Measurements from ENCODE around the gene DGKH. TPM values are rescaled to one million over a fixed set of nuclear protein-coding genes. Genes with fewer than 3 reads are reported as not detected.

Gene DGKH
- polyA plus RNA-seq, 1 donor from 2014 or later, result 3.5 TPM

- Histone ChIP-seq H4K20me1 (ENCODE audit: insufficient read depth) (no peaks in the 10 kb centered on the region), H2AFZ (ENCODE audit: low read depth, low read length) (no peak overlapping the region), H3K27me3 (ENCODE audit: insufficient read depth, low read depth, low read length) (no peaks in the 10 kb centered on the region), H3K9me2 (ENCODE audit: insufficient read depth, low read length) (no peaks in the 10 kb centered on the region), H3K4me2 (ENCODE audit: low read length) (no peak overlapping the region), H3K79me2 (replicated peaks; ENCODE audit: insufficient read depth, low read length) (no peaks in the 10 kb centered on the region), H3K9ac (ENCODE audit: low read length) (no peak overlapping the region), H3F3A (ENCODE audit: insufficient read depth, low read length, poor library complexity, severe bottlenecking) (no peaks in the 10 kb centered on the region), H3K27ac (ENCODE audit: low read length) (no peak overlapping the region), H3K36me3 (ENCODE audit: insufficient read depth, low read length) (no peaks in the 10 kb centered on the region), H3K4me3 (ENCODE audit: low read length) (no peak overlapping the region), H3K9me3 (ENCODE audit: low read length) (no peaks in the 10 kb centered on the region)
- TF ChIP-seq POLR2AphosphoS5 (IDR thresholded peaks at IDR 0.05), result no peak
- TF ChIP-seq EZH2 (IDR thresholded peaks at IDR 0.05; ENCODE audit: borderline replicate concordance, insufficient read depth, low read length, poor library complexity, severe bottlenecking), result no peak
- no peak for TF ChIP-seq EP300 (conservative IDR thresholded peaks at IDR 0.05; ENCODE audit: poor library complexity, severe bottlenecking)
- no peak for TF ChIP-seq RAD21 (conservative IDR thresholded peaks at IDR 0.05)
Observed at GRCh38 chr13:42063105-42063504, 14.7 kb downstream of the DGKH start.

- Histone ChIP-seq H3K27me3 (ENCODE audit: insufficient read depth, low read depth, low read length) (no peaks in the 10 kb centered on the region), H3K9ac (ENCODE audit: low read length) (no peak overlapping the region), H3K4me2 (ENCODE audit: low read length) (no peak overlapping the region), H3K9me2 (ENCODE audit: insufficient read depth, low read length) (no peaks in the 10 kb centered on the region), H3K27ac (ENCODE audit: low read length) (no peak overlapping the region), H3K36me3 (ENCODE audit: insufficient read depth, low read length) (no peaks in the 10 kb centered on the region), H3K4me3 (ENCODE audit: low read length) (no peak overlapping the region), H3K79me2 (replicated peaks; ENCODE audit: insufficient read depth, low read length) (no peaks in the 10 kb centered on the region), H2AFZ (ENCODE audit: low read depth, low read length) (no peak overlapping the region), H3F3A (ENCODE audit: insufficient read depth, low read length, poor library complexity, severe bottlenecking) (no peaks in the 10 kb centered on the region), H3K9me3 (ENCODE audit: low read length) (no peaks in the 10 kb centered on the region), H4K20me1 (ENCODE audit: insufficient read depth) (no peaks in the 10 kb centered on the region)
- TF ChIP-seq EP300 (conservative IDR thresholded peaks at IDR 0.05; ENCODE audit: poor library complexity, severe bottlenecking), result no peak
- no peak for TF ChIP-seq CTCF (IDR thresholded peaks at IDR 0.05; ENCODE audit: poor library complexity, severe bottlenecking)
- no peak for TF ChIP-seq RAD21 (conservative IDR thresholded peaks at IDR 0.05)
- no peak for TF ChIP-seq SMC3 (conservative IDR thresholded peaks at IDR 0.05; ENCODE audit: poor library complexity)
- TF ChIP-seq MXI1 (conservative IDR thresholded peaks at IDR 0.05; ENCODE audit: poor library complexity, severe bottlenecking), result no peak
- TF ChIP-seq TAF1 (IDR thresholded peaks at IDR 0.05; ENCODE audit: low read depth), result no peak
- no peak for TF ChIP-seq EZH2 (IDR thresholded peaks at IDR 0.05; ENCODE audit: borderline replicate concordance, insufficient read depth, low read length, poor library complexity, severe bottlenecking)
- TF ChIP-seq POLR2AphosphoS5 (IDR thresholded peaks at IDR 0.05), result no peak
- no peak for TF ChIP-seq REST (IDR thresholded peaks at IDR 0.05; ENCODE audit: borderline replicate concordance)
Observed at GRCh38 chr13:42064259-42064658, 15.8 kb downstream of the DGKH start.

Data from neural cell (in vitro differentiated cells).